ENCODE data around the gene OXT.

GRCh38 chr20:3037654-3038053, 33.8 kb upstream of the OXT start:
- TF ChIP-seq CTCF (IDR thresholded peaks at IDR 0.05) (no peak), EZH2 (IDR thresholded peaks at IDR 0.05; ENCODE audit: borderline replicate concordance, insufficient read depth, low read depth, low read length, poor library complexity, severe bottlenecking) (no peak)

Measured in B cell (primary cell).